ENCODE measurements around the gene SLC27A4.
"Not testable (repeated sequence)": the region's sequence is repeated elsewhere in the genome, so short reads cannot be mapped to it uniquely, and the experiment has no call there.

Gene SLC27A4

GRCh38 chr9:128323791-128324190, 16.5 kb upstream of the SLC27A4 start:
- DNase-seq (ENCODE audit: low spot score): no peak

- no peak for DNase-seq (ENCODE audit: low spot score)
These were observed 15.9 kb upstream of the SLC27A4 start for GRCh38 chr9:128324401-128324800.

- no peak for DNase-seq (ENCODE audit: low spot score)
These were observed 14.7 kb upstream of the SLC27A4 start for GRCh38 chr9:128325629-128326028.

- DNase-seq (ENCODE audit: low spot score): no peak
These were observed 6.9 kb upstream of the SLC27A4 start for GRCh38 chr9:128333451-128333869.

GRCh38 chr9:128335161-128335560, 5.2 kb upstream of the SLC27A4 start:
- DNase-seq (ENCODE audit: low spot score): no peak

GRCh38 chr9:128335914-128336313, 4.4 kb upstream of the SLC27A4 start:
- no peak for DNase-seq (ENCODE audit: low spot score)

GRCh38 chr9:128337936-128338335, 2.4 kb upstream of the SLC27A4 start:
- DNase-seq (ENCODE audit: low spot score): no peak

GRCh38 chr9:128338852-128339614, 1.3 kb upstream of the SLC27A4 start:
- not testable (repeated sequence) for DNase-seq (ENCODE audit: low spot score)

GRCh38 chr9:128340691-128341434, 536 bp downstream of the SLC27A4 start:
- DNase-seq (ENCODE audit: low spot score): no peak

GRCh38 chr9:128341435-128341849, 1.1 kb downstream of the SLC27A4 start:
- DNase-seq (ENCODE audit: low spot score): peak; percentile 78

GRCh38 chr9:128342971-128343680, 2.8 kb downstream of the SLC27A4 start:
- no peak for DNase-seq (ENCODE audit: low spot score)

- DNase-seq (ENCODE audit: low spot score): no peak
These were observed 3.5 kb downstream of the SLC27A4 start for GRCh38 chr9:128343855-128344254.

- DNase-seq (ENCODE audit: low spot score): no peak
These were observed 4.7 kb downstream of the SLC27A4 start for GRCh38 chr9:128344931-128345605.

- DNase-seq (ENCODE audit: low spot score): no peak
These were observed 8.8 kb downstream of the SLC27A4 start for GRCh38 chr9:128349125-128349524.

- no peak for DNase-seq (ENCODE audit: low spot score)
These were observed 9.4 kb downstream of the SLC27A4 start for GRCh38 chr9:128349772-128350171.

GRCh38 chr9:128355451-128355850, 15.1 kb downstream of the SLC27A4 start:
- no peak for DNase-seq (ENCODE audit: low spot score)

- no peak for DNase-seq (ENCODE audit: low spot score)
These were observed 17.8 kb downstream of the SLC27A4 start for GRCh38 chr9:128358090-128358489.

- no peak for DNase-seq (ENCODE audit: low spot score)
These were observed 18.5 kb downstream of the SLC27A4 start for GRCh38 chr9:128358861-128359260.

GRCh38 chr9:128360826-128361225, 20.5 kb downstream of the SLC27A4 start:
- no peak for DNase-seq (ENCODE audit: low spot score)

GRCh38 chr9:128361296-128361985, 21.1 kb downstream of the SLC27A4 start:
- DNase-seq (ENCODE audit: low spot score): no peak

- DNase-seq (ENCODE audit: low spot score): peak; percentile 84
These were observed 21.8 kb downstream of the SLC27A4 start for GRCh38 chr9:128361986-128362646.

Measured in SK-N-DZ (cell line).